ENCODE data around the gene SCT.

Gene SCT

DNA sequence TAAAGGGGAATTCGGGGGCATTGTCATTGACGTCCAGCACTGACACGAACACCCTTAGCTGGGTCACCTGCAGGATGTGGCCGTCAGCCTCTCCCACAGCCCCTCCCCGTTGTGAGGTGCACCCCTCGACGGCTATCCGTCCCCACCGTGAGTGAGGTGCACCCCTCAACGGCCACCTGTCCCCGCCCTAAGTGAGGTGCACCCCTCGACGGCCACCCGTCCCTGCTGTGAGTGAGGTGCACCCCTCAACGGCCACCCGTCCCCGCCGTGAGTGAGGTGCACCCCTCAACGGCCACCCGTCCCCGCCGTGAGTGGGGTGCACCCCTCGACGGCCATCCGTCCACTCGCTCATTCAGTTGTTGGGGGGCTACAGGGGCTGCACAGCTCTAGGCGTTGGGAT lies 5.1 kb downstream of the SCT start:
- DNase-seq = no peak

DNA sequence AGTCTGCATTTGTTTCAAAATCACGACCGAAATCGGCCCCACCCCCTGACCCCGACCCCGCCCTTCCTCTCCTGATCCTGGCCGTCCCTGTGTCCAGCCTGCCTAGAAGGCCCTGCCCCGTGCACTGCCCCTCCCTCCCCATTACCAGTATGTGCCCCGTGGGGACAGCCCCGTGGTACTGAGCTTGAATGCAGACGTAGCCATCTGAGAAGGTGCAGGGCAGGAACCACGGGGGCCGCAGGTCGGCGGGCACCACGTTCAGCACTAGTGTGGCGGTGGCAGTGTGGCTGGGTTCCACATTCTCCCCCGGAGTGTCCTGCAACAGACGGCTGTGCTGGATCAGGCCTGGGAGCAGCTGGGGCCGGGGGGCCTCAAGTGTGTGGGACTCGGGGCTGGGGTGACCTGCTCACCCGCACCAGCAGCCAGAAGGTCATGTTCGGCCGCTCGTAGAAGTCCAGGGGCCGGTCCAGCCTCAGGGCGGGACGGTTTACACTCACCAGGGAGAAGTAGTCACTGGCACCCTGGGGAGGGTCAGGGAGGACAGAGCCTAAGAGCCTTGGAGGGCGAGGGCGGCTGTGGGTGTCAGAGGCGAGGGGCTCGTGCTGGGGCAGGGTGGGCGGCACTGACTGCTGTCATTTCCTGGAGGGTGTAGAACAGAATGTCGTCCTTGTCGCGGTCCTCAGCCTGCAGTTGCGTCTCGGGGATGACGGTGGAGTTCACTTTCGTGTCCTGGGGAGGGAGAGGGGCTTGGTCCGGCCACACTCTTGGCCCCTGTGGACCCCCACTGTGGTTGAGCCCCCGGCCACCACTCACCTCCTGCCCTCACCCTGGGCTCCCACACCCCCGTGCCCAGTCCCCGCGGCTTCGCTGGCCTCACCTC lies 5.8 kb downstream of the SCT start:
- no peak for DNase-seq

DNA sequence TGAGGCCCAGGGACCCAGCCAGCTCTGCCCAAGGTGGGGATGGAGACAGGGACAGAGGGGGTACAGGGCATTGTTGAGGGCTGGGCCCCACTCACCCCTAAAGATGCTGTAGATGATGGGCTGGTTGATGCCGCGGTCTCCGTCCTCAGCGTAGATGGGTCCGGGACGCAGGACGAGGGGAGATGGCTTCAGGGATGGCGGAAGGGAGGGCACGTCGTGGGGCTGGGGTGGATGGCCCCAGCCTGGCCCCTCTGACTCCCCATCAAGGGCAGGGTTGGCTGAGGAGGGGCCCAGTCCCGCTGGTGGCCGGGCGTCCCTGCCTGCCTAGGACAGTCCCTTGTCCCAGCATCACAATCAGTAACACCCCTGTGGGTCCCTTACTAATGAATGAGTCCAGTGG lies 6.8 kb downstream of the SCT start:
- no peak for DNase-seq

DNA sequence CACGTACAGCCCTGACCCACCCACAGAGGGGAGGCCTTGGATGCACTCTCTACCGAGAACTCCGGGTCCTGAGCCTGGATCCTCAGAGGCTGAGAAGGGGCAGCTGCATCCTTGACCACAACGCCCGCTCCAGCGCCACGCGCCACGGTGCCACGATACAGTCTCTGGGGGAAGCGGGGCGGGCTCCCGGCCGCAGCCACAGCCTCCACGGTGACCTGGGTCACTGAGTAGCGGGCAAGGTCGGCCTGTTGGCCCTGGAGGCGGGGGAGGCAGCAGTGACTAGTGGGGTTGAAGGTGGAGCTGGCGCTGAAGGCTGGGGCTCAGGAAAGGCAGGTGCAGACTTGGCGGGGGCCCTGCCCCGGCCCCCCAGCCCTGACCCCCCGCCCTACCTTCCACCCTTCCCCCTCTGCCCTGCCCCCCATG lies 7.3 kb downstream of the SCT start:
- no peak for DNase-seq

DNA sequence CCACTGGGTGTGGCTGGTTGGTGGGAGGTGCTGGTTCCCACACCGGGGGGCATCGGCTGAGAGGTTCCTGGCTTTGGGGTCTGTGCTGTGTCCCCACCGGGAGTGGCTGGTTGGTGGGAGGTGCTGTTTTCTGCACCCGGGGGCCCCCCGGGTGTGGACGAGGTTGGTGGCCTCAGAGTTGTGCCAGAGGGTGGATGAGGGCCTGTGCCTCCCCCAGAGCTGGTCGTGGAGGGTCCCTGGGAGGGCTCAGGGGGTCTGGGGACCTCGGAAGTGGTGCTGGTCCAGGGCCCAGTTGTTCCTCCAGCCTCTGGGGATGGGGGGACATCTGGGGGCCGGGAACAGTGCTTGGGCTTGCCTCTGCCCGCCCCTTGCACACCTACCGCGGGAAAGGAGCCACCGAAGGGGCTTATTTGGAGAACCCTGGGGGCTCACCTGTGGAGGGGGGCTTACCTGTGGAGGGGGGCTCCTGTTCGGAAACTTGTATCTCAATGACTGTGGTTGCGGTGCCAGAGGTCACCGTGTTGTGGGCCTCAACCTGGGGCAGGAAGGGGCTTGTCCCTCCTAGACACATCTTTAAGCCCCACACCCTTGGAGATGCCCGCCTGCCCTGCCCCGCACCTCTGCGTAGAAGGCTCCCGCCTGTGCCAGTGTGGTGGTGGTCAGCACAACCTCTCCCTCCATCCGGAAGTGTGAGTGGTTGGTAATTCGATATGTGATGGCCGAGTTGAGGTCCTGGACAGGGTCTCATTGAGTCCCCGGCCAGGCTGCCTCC lies 7.9 kb downstream of the SCT start:
- DNase-seq = no peak

DNA sequence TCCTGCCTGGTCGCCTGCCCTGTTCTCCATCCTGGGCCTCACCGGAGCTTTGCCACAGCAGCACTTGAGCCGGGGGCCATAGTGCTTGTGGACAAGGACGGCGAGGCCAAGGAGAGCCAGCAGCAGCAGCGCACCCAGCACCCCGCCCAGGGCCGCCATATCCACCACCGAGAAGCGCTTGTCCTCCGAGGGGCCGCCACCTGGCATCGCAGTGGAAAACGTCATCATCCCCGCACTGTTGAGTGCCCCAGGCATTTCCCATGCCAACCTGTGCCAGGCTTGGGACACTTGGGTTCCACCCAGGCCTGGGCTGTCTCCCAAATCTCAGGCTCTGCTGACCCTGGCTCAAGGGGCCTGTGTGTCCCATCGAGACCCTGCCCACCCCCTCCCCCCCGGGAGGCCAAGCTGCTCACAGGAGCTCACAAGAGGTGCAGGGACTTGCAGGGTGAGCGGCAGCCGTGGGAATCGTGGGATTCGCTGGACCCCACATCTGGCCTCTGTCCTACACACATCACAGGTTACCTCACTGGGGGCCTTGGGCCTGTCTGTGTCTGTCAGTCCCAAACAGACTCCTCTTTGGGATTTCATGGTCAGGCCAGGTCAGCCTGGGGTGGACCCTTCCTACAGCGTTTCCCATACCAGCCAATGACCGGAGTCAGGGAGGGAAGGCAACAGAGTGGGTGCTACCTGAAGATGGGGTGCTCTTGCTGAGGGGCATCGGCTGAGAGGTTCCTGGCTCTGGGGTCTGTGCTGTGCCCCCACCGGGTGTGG lies 8.9 kb downstream of the SCT start:
- DNase-seq = no peak

DNA sequence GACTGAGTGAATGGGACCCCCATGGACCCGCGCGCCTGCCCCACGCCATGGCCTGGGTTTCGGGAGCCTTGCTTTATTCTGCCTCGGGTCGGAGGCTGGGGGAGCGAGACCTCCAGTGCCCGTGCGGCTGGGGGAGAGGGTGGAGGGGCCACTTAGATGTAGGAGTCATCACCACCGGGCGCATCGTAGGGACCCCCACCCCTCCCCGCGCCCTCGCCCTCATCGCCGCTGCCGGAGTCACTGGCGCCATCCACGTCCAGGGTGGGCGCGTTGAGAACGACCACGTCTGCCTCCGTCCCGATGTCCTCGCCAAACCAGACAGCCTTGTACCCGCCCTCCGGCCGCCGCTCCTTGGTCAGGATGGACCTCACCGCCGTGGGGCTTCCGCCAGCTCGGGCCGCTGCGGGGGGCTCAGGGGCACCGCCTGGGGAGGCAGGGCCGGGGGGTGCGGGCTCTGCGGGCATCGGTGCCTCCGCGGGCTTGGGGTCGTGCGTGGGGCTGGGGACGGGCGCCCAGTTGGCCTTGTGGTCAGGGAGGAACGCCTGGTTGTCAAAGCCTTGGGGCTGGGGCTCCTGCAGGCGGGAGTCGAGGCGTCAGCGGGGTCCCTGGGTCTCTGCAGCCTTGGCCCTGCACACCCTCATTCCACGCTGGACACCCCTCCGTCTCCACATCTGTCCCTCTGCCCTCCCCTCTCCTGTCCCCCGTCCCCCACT lies 9.6 kb downstream of the SCT start:
- DNase-seq = no peak

DNA sequence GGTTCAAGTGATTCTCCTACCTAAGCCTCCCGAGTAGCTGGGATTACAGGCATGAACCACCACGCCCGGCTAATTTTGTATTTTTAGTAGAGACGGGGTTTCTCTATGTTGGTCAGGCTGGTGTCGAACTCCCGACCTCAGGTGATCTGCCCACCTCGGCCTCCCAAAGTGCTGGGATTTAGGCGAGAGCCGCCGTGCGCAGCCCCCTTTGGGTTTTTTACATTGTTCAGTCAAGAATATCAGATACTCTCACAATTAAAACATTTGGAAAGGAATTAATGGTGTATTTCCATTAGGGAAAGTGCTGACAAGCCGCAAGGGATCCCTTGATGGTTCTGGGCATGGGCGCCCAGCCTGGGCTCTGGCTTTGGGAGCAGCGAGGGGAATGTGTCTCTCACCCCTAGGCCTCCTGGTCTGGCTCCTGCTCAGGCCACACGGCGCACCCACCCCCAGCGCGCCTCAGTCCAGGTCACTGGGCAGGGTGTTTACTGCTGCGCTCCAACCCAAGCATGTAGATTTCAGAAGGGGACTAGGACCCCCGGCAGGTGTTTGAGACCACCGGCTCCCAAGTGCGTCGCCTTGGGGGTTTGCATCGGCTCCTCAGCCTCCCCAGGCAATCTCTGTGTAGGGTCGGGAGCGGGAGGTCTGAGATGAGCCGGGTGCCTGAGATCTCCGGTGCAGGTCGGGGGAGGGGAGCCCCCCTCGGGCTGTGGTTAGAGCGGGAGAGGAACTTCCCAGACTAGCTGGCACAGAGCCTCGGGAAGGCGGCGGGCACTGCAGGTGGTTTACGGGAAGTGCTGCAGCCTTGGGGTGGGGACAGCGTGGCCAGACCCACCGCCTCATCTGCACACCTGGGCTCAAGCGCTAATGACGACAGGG lies 10.4 kb downstream of the SCT start:
- no peak for DNase-seq

DNA sequence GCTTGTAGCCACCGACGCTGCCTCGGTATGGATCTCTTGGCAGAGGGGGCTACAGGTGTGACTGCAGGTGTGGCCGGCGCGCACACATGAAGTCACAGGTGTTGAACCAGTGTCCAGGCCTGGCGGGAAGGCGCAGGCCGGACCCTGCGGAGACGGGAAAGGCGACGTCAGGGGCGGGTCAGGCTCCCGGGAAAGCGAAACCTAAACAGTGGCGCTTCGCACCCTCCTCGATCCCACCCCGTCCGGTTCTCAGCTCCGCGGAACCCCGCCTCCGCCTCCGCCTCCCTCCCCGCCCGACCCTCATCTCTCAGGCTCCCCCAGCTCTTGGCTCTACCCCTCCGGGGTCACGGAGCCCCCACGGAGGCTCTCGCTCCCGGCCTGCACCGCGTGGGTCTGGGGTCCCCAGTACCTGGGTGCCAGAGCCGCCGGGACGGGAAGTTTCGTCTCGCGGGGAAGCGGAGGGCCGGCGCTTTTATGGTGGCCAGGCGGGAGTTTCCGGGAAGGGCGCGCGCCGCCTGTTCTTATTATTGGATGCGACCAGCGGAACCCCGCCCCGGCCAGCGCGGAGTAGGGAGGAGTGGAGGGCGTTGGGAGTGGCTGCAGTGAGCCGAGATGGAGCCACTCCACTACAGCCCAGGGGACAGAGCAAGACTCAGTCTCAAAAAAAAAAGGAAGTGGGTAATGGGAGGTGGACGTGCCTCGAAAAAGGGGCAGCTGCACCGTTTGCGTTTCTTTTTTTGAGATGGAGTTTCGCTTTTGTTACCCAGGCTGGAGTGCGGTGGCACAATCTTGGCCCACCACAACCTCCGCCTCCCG lies 11.3 kb downstream of the SCT start, which contains the start of gene IRF7:
TSS of gene IRF7 (minus strand) at position 447 of the 816 bp plus-strand sequence. CDS start 586 bp downstream, outside the sequence.
- no peak for DNase-seq

DNA sequence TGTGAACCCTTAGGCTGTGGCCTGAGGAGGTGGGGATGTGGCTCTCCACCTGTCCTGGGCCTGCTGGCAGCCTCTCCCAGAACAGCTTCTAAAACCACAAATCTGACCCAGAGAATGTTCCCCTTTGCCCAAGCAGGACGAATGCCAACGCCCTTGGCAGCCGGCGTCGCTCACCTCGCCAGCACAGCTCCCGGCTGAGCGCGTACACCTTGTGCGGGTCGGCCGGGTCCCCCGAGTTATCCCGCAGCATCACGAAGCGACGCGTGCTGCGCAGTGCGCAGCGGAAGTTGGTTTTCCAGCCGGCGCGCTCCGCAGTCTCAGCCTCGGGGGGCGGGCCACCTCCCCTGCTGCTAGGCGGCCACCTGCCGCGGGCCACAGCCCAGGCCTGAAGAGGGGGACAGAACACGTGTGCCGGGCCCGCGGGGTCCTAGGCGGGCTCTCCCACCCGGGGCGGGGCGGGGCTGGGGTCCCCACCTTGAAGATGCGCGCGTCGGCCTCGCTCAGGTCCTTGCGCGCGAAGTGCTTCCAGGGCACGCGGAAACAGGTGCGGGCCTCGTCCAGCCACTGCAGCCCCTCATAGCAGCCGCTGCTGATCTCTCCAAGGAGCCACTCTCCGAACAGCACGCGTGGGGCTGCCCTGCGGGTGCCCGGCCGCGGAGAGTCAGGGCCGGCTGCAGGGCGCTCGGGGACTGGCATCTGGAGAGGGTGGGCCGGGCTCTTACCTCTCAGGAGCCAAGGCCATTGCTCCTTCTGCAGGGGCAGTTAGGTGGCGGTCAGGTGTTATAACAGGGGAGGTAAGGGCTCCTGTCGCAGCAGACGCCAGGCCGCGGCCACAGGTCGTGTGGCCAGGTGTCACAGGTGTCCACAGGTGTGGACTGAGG lies 12.1 kb downstream of the SCT start:
- DNase-seq = no peak

DNA sequence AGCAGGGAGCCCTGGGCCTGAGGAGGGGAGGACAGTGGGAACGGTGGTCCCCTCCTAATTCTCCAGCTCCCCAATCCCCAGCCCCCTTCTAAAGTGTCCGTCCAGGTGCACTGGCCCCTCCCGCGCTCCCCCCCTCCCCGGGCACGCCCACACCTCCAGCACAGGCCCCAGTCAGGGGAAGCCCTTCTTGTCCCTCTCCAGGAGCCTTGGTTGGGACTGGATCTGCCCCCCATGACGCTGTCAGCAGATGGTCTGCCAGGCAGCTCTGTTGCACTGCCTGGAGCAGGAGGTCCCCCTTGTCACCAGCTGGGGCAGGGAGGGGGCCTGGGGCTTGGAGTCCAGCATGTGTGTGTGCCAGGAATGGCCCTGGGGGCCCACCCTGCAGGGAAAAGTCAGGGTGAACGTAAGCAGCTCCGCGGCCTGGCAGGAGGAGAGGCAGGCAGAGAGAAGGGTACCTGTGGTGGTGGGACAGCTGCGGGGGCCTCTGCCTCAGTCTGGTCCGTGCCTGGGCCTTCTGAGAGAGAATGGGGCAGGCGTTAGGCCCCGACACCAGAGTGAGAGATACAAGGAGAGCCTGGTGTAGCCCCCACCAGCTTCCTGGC lies 12.9 kb downstream of the SCT start:
- DNase-seq = no peak

DNA sequence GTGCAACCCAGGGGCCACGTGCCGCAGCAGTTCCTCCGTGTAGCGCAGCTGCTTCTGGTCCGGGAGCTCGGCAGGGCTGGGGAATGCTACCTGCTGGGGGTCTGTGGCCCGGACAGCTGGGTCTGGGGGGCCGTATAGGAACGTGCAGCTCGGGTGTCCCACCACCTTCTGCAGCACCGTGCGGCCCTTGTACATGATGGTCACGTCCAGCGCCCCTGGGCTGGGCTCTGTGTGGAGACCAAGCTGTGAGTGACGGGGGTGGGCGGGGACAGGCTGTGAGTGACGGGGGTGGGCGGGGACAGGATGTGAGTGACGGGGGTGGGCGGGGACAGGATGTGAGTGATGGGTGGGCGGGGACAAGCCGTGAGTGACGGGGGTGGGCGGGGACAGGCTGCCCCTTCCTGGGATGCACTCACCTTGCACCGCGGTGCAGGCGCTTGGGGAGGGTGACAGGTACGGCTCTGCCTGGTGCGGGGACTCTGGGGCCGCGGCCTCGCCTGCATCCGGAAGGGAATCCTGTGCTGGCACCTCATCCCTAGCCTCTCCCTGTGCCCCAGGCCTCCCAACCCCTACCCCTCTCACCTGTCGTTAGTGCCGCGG lies 13.5 kb downstream of the SCT start:
- no peak for DNase-seq

DNA sequence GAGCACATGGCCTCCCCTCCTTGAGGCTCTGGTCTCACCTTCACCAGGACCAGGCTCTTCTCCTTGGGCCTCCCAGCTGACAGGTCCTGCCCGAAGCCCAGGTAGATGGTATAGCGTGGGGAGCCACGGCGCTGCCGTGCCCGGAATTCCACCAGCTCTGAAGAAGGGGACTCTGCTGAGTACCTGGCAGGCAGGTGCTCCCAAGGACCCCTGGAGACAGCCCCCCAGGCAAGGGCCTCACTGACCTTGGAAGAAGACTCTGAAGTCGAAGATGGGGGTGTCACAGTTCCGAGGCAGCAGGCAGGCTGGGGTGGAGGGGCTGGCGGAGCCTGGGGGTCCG lies 14.1 kb downstream of the SCT start:
- no peak for DNase-seq

DNA sequence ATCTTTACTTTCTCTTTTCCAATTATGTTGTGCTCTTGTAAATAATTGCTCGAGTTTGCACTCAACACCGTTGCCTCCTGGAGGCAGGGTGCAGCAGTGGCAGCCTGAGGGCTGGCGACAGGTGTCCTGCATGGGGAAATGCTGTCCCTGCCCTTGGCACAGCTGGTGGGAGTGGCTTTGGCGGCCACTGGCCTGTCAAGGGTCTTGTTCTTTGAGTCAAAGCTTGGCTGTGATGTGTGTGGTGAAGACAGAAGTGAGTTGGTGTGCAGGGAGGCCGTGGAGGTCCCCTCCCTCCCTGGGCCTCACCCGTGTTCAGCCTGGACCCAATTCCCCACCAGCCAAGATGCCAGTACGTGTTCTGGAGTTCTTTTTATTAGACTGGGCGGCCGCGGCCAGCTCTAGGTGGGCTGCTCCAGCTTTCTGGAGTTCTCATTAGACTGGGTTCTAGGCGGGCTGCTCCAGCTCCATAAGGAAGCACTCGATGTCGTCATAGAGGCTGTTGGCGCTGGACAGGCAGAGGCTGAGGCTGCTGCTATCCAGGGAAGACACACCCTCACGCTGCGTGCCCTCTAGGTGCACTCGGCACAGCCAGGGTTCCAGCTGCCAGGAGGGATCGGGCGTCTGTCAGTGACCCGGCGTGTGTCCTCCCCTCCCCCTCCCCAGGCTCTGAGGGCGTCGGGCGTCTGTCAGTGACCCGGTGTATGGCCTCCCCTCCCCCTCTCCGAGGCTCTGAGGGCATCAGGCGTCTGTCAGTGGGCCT lies 14.6 kb downstream of the SCT start:
- DNase-seq = no peak

DNA sequence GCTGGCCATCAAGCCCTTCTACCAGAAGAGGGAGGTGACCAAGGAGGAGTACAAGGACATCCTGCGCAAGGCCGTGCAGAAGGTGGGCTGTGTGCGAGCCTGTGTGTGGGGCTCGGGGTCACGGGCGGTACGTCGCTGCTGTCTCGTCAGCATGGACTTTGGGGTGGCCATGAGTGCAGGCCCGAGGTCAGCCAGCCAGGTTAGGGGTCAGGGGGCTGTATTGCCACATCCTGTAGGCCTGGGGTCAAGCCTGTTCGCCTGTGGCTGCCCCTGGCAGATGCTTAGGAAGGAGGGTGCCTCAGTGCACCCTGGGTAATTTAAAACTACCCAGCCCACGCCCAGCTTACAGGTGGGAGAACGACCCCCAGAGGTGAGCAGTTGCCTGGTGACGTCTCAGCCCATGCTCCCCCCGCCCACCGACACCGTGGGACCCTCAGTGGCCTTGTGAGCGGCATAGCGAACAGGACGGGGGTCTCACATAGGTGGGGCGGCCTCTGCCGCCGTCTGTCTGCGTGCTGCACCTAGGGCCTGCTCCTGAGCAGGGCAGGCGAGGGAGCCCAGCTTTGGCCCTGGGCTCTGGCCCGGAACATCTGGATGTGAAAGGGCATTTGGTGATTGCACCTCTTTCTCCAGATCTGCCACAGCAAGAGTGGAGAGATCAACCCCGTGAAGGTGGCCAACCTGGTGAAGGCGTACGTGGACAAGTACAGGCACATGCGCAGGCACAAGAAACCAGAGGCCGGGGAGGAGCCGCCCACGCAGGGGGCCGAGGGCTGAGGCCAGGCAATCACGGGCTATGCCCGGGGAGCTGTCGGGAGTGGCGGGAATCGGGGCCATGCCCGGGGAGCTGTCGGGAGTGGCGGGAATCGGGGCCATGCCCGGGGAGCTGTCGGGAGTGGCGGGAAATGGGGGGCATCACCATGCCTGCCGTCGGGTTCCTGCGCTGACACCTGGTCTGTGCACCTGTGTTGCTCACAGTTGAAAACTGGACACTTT lies 15.7 kb downstream of the SCT start:
- no peak for DNase-seq

DNA sequence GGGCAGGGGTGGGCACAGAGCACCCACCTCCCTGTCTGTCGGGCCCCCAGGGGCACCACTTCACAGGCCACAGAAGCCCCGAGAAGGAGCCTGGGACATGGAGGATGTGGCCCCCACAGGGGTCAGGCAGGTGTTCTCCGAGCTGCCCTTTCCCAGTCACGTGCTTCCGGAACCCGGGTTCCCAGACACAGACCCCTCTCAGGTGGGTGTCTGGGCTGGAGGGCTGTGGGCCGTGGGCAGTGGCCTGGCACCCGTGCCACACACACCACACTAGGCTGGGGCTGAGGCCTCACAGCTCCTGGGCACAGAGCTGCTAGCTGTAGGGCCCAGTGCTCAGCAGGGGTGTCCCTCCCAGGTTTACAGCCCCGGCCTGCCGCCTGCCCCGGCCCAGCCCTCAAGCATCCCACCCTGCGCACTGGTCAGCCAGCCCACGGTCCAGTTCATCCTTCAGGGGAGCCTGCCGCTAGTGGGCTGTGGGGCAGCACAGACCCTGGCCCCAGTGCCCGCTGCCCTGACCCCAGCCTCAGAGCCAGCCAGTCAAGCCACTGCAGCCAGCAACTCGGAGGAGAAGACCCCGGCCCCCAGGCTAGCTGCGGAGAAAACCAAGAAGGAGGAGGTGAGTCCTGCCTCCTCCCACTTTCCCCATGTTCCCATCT lies 16.7 kb downstream of the SCT start:
- DNase-seq = no peak

Data from NCI-H1694 (cell line).